HepG2 (cell line): ENCODE results near the gene SOAT1. TPM values are rescaled to one million over a fixed set of nuclear protein-coding genes. Genes with fewer than 3 reads are reported as not detected.

ENCODE experiments used
- ATAC-seq: fragments of 200-7000 bp; cut with Tn5 transposase; 3 replicates; pipeline ENCODE4 v1.9.1; 2020; ENCODE audit warnings: mild to moderate bottlenecking, moderate library complexity
- BruUV-seq: library from RNA; stranded (reverse); fragments of 400-500 nt; replicated peaks from 2 replicates; lab custom pipeline; 2021; lab: Mats Ljungman, UMichigan
- CTCF ChIA-PET: fragments of 300-600 bp; formaldehyde crosslinking; extraction: SDS; loops from one replicate; lab custom pipeline; 2021; ENCODE audit warnings: low total read pairs, inconsistent platforms, low intra/inter-chr PET ratio; lab: Yijun Ruan, JAX
- POLR2A ChIA-PET: fragments of 350-600 bp; sonication (Branson Sonifier 250); formaldehyde crosslinking; loops from one replicate; lab custom pipeline; 2020; ENCODE audit warnings: antibody characterized with exemption, inconsistent platforms; lab: Yijun Ruan, JAX
- DNase-seq: peaks from one replicate; pipeline ENCODE4 v3.0.0-alpha.2; 2015; ENCODE audit warnings: low spot score
- FAIRE-seq: peaks from 3 replicates; lab custom pipeline; 2011; peaks lifted over from hg19 to GRCh38; lab: Jason Lieb, UNC
- H2AFZ ChIP-seq: one replicate; pipeline ENCODE4 v1.6.1; 2011; ENCODE audit warnings: low read length, inconsistent platforms
- H3K27ac ChIP-seq: fragments of 300-600 bp; 3 replicates; pipeline ENCODE4 v1.8.0; 2011; ENCODE audit warnings: mixed run types, mild to moderate bottlenecking, mixed read lengths, low read length, inconsistent platforms; ENCODE audit not compliant: insufficient read depth; ENCODE audit errors: extremely low read length
- H3K27me3 ChIP-seq, 2 experiments: fragments of 200-600 bp in 1 of 2; 2 replicates in 1 of 2; 3 replicates in 1 of 2; pipeline versions ENCODE4 v1.6.0 to v1.8.0; 2011; ENCODE audit warnings: low read length in 2 of 2, mild to moderate bottlenecking in 2 of 2, moderate library complexity in 2 of 2, inconsistent platforms in 1 of 2; ENCODE audit not compliant: insufficient read depth in 2 of 2, control insufficient read depth in 1 of 2
- H3K36me3 ChIP-seq, 2 experiments: fragments of 200-600 bp in 1 of 2; replicated peaks in 1 of 2; 2 replicates in 1 of 2; 3 replicates in 1 of 2; pipeline versions ENCODE4 v1.5.1 to v1.8.0; 2011; ENCODE audit warnings: low read length in 2 of 2, inconsistent platforms in 1 of 2; ENCODE audit not compliant: insufficient read depth in 2 of 2, control insufficient read depth in 1 of 2
- H3K4me1 ChIP-seq: 2 replicates; pipeline ENCODE4 v1.5.1; 2012; ENCODE audit warnings: low read length, inconsistent platforms; ENCODE audit not compliant: insufficient read depth
- H3K4me2 ChIP-seq: 2 replicates; pipeline ENCODE4 v1.6.0; 2011; ENCODE audit warnings: low read depth, low read length, inconsistent platforms
- H3K4me3 ChIP-seq, 3 experiments: fragments of 200-600 bp in 1 of 3; sonication (generic), shearing (Covaris generic) in 1 of 3; replicated peaks in 1 of 3; 2 replicates each; pipeline ENCODE4 v1.5.1; 2011 to 2016; ENCODE audit warnings: low read length in 3 of 3, inconsistent platforms in 2 of 3, low read depth in 2 of 3, mild to moderate bottlenecking in 2 of 3, control low read depth in 1 of 3, mixed read lengths in 1 of 3; ENCODE audit not compliant: insufficient read depth in 1 of 3
- H3K79me2 ChIP-seq: one replicate; pipeline ENCODE4 v1.6.1; 2011; ENCODE audit warnings: low read length, inconsistent platforms; ENCODE audit not compliant: insufficient read depth
- H3K9ac ChIP-seq: 2 replicates; pipeline ENCODE4 v1.6.0; 2011; ENCODE audit warnings: mild to moderate bottlenecking, low read depth, low read length, inconsistent platforms; ENCODE audit not compliant: insufficient read depth
- H3K9me3 ChIP-seq: 2 replicates; pipeline ENCODE4 v1.5.1; 2012; ENCODE audit warnings: mild to moderate bottlenecking, low read length
- H4K20me1 ChIP-seq: 2 replicates; pipeline ENCODE4 v1.6.0; 2011; ENCODE audit warnings: inconsistent platforms, mild to moderate bottlenecking, low read length, moderate library complexity; ENCODE audit not compliant: insufficient read depth
- AGO1 ChIP-seq: fragments of 200-400 bp; formaldehyde crosslinking; IDR thresholded peaks from 2 replicates; pipeline ENCODE4 v1.6.1; 2017; ENCODE audit warnings: mild to moderate bottlenecking, low read depth, low read length, moderate library complexity; ENCODE audit not compliant: poor library complexity, severe bottlenecking
- HOXD1 ChIP-seq: sonication (generic); formaldehyde crosslinking; IDR thresholded peaks from 2 replicates; pipeline ENCODE4 v1.5.0; 2020; ENCODE audit warnings: missing genetic modification reagents
- KDM4B ChIP-seq: sonication (generic); formaldehyde crosslinking; IDR thresholded peaks from 2 replicates; pipeline ENCODE4 v1.4.0; 2020; ENCODE audit warnings: missing genetic modification reagents
- PRPF4 ChIP-seq: fragments of 200-400 bp; formaldehyde crosslinking; IDR thresholded peaks from 2 replicates; pipeline ENCODE4 v1.6.1; 2016; ENCODE audit warnings: low read length, low read depth; ENCODE audit not compliant: poor library complexity, severe bottlenecking
- SOX5 ChIP-seq: IDR thresholded peaks from 2 replicates; pipeline ENCODE4 v1.6.1; 2016; ENCODE audit warnings: borderline replicate concordance
- TOE1 ChIP-seq: sonication (generic); formaldehyde crosslinking; IDR thresholded peaks from 2 replicates; pipeline ENCODE4 v1.4.0; 2020; ENCODE audit warnings: mild to moderate bottlenecking, missing genetic modification reagents
- ZNF138 ChIP-seq: sonication (generic); formaldehyde crosslinking; IDR thresholded peaks from 2 replicates; pipeline ENCODE4 v1.5.0; 2020; ENCODE audit warnings: mild to moderate bottlenecking, low read depth, missing genetic modification reagents
- ZNF589 ChIP-seq: sonication (generic); formaldehyde crosslinking; conservative IDR thresholded peaks from 2 replicates; pipeline ENCODE4 v1.8.0; 2022; ENCODE audit warnings: mild to moderate bottlenecking, moderate library complexity, missing genetic modification reagents
- ZNF879 ChIP-seq: sonication (generic); formaldehyde crosslinking; IDR thresholded peaks from 2 replicates; pipeline ENCODE4 v1.8.1; 2023; ENCODE audit warnings: missing genetic modification reagents
- WGBS: methylation state at CpG from one replicate; pipeline ENCODE4 v1.1.6; 2017; ENCODE audit warnings: low lambda C conversion rate; 5-methylcytosine and 5-hydroxymethylcytosine counted together
- in situ Hi-C: cut with HindIII; loops from 2 replicates; pipeline ENCODE4 v1.10.0; 2017; ENCODE audit warnings: low pct_unique_long_range_greater_than_20kb; ENCODE audit not compliant: extremely low pct_ligation_motif_present
- intact Hi-C: fragments of 100-400 bp; cut with micrococcal nuclease; formaldehyde crosslinking; loops from one replicate; pipeline ENCODE4 v1.10.0; 2022; ENCODE audit not compliant: unreplicated experiment
- polyA plus RNA-seq, 8 experiments: library from polyadenylated mRNA; depleted of rRNA in 3 of 8; stranded (reverse) in 7 of 8; unstranded in 1 of 8; fragments of >200 nt; fragmentation: Illumina TruSeq in 4 of 8; extraction: Trizol in 4 of 8; gene quantifications; 2 replicates each; pipeline versions ENCODE4 v1.2.1 to v1.2.3, GENCODE V29; 2011 to 2016; ENCODE audit warnings: low read depth in 4 of 8, missing spikeins in 1 of 8, mixed read lengths in 1 of 8; ENCODE audit not compliant: insufficient read depth in 1 of 8
- total RNA-seq, 5 experiments: library from RNA; depleted of rRNA; stranded (reverse); fragments of >200 nt; fragmentation: Illumina TruSeq; extraction: Trizol; gene quantifications; 2 replicates each; pipeline ENCODE4 v1.2.3, GENCODE V29; 2016; ENCODE audit warnings: low read depth in 1 of 5
- TF ChIP-seq, protein P1 (sequence below): sonication (generic); formaldehyde crosslinking; IDR thresholded peaks from 2 replicates; pipeline ENCODE4 v1.9.0; 2022; ENCODE audit warnings: missing genetic modification reagents, mild to moderate bottlenecking, borderline replicate concordance

SOAT1 gene
- total and polyA plus RNA-seq, 2 of the 13 experiments (the other 11 are each of a cell fraction or from before 2014, with no cell fraction given) = 22.3 to 52.0 TPM

- H3K9ac ChIP-seq = no peak overlapping the region
- FAIRE-seq (no peak), DNase-seq (no peak), ATAC-seq (no peak)
- H2AFZ ChIP-seq = no peak overlapping the region
- BruUV-seq = no TSS peak
- intact Hi-C loops (no loop called here), in situ Hi-C loops (no loop called here)
- peaks cover 1 to 19% of the 10 kb centered on the region in 2 experiments; a peak in 3 of 5 replicates for H3K36me3 ChIP-seq
- ChIA-PET CTCF (no interaction called here), POLR2A (no interaction called here)
- H3K9me3 ChIP-seq = peaks cover 9% of the 10 kb centered on the region
- H3K4me3 ChIP-seq = no peak overlapping the region
- TF ChIP-seq ZNF879 (CRISPR knock-in tag) = no peak
- no peak for TF ChIP-seq ZNF138
- TF ChIP-seq ZNF589 (CRISPR knock-in tag) = no peak
- no peak for TF ChIP-seq SOX5 (CRISPR knock-in tag)
- TF ChIP-seq AGO1 = no peak
- TF ChIP-seq, protein P1, sequence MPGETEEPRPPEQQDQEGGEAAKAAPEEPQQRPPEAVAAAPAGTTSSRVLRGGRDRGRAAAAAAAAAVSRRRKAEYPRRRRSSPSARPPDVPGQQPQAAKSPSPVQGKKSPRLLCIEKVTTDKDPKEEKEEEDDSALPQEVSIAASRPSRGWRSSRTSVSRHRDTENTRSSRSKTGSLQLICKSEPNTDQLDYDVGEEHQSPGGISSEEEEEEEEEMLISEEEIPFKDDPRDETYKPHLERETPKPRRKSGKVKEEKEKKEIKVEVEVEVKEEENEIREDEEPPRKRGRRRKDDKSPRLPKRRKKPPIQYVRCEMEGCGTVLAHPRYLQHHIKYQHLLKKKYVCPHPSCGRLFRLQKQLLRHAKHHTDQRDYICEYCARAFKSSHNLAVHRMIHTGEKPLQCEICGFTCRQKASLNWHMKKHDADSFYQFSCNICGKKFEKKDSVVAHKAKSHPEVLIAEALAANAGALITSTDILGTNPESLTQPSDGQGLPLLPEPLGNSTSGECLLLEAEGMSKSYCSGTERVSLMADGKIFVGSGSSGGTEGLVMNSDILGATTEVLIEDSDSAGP (CRISPR knock-in tag) = no peak
- no peak overlapping the region for H3K4me2 ChIP-seq
- no peaks in the 10 kb centered on the region for H4K20me1 ChIP-seq
- H3K27me3 ChIP-seq = no peaks in the 10 kb centered on the region
- WGBS = 91% methylated on average over 4 of the region's 4 CpGs
- H3K79me2 ChIP-seq = no peaks in the 10 kb centered on the region
- H3K4me1 ChIP-seq = peaks cover 19% of the 10 kb centered on the region
- H3K27ac ChIP-seq = no peak overlapping the region
Measured at GRCh38 chr1:179334440-179334839, 40.8 kb downstream of the SOAT1 start.

DNA sequence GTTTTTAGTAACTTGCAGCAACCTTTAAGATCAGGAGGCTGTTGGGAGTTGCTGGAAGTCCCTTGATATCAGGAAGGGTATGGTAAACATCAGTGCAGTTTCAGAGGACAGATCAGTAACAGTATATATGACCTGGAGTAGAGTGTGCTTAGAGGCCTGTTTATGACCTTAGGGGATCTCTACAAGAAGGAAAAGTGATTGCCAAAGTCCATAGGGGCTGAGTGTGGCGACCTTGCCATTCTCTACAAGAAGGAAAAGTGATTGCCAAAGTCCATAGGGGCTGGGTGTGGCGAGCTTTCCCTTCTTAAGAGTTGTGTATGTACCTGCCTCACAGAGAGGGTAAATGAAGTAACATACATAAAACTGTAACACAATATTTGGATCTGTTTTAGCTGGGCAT, 43.7 kb downstream of the SOAT1 start:
- no peak for FAIRE-seq
- Histone ChIP-seq H3K36me3 (peaks cover 0 to 29% of the 10 kb centered on the region in 2 experiments; a peak in 2 of 5 replicates), H3K79me2 (no peaks in the 10 kb centered on the region), H3K4me1 (peaks cover 4% of the 10 kb centered on the region), H3K4me2 (no peak overlapping the region), H4K20me1 (no peaks in the 10 kb centered on the region), H2AFZ (no peak overlapping the region), H3K27ac (no peak overlapping the region), H3K9ac (no peak overlapping the region), H3K9me3 (no peaks in the 10 kb centered on the region), H3K4me3 (no peak overlapping the region), H3K27me3 (no peaks in the 10 kb centered on the region)
- POLR2A ChIA-PET = no interaction called here
- no TSS peak for BruUV-seq
- 97% methylated on average over 2 of the region's 2 CpGs for WGBS
- TF ChIP-seq PRPF4 (no peak), HOXD1 (no peak), KDM4B (CRISPR knock-in tag) (no peak), TOE1 (CRISPR knock-in tag) (no peak)
- DNase-seq = no peak
- no peak for ATAC-seq
- intact Hi-C loops (no loop called here), in situ Hi-C loops (no loop called here)
- CTCF ChIA-PET = no interaction called here
